Skeletal muscle tissue (tissue), 4 donors: ENCODE measurements around the gene PZP. TPM values are rescaled to one million over a fixed set of nuclear protein-coding genes. Genes with fewer than 3 reads are reported as not detected.

Experiments used
- H3K27ac ChIP-seq: one replicate; pipeline ENCODE4 v1.7.0; 2013; ENCODE audit warnings: mild to moderate bottlenecking, low read depth, low read length, inconsistent platforms
- H3K27me3 ChIP-seq, 3 donors: one replicate each; pipeline ENCODE4 v1.7.0; 2013; ENCODE audit warnings: low read length in 3 of 3; ENCODE audit not compliant: control insufficient read depth in 3 of 3, insufficient read depth in 3 of 3
- H3K36me3 ChIP-seq, 3 donors: one replicate each; pipeline ENCODE4 v1.7.0; 2013; ENCODE audit warnings: low read length in 3 of 3; ENCODE audit not compliant: control insufficient read depth in 3 of 3, insufficient read depth in 3 of 3
- H3K4me1 ChIP-seq, 3 donors: one replicate each; pipeline ENCODE4 v1.7.0; 2013; ENCODE audit warnings: low read length in 3 of 3, mild to moderate bottlenecking in 3 of 3; ENCODE audit not compliant: control insufficient read depth in 3 of 3, insufficient read depth in 3 of 3
- H3K4me3 ChIP-seq, 3 donors: one replicate each; pipeline ENCODE4 v1.7.0; 2013; ENCODE audit warnings: low read length in 3 of 3
- H3K9ac ChIP-seq, 3 donors: one replicate each; pipeline ENCODE4 v1.7.0; 2013; ENCODE audit warnings: low read length in 3 of 3, mild to moderate bottlenecking in 3 of 3, moderate library complexity in 2 of 3, low read depth in 1 of 3
- H3K9me3 ChIP-seq, 3 donors: one replicate each; pipeline ENCODE4 v1.7.0; 2013; ENCODE audit warnings: low read length in 3 of 3; ENCODE audit not compliant: control insufficient read depth in 3 of 3
- total RNA-seq: library from RNA; depleted of rRNA; stranded (reverse); fragments of >200 nt; gene quantifications from one replicate; pipeline ENCODE4 v1.2.3, GENCODE V29; 2014
- donor health status: Osteomylitis.

PZP gene
- total RNA-seq, 1 donor from 2014 or later: 1.0 TPM

DNA sequence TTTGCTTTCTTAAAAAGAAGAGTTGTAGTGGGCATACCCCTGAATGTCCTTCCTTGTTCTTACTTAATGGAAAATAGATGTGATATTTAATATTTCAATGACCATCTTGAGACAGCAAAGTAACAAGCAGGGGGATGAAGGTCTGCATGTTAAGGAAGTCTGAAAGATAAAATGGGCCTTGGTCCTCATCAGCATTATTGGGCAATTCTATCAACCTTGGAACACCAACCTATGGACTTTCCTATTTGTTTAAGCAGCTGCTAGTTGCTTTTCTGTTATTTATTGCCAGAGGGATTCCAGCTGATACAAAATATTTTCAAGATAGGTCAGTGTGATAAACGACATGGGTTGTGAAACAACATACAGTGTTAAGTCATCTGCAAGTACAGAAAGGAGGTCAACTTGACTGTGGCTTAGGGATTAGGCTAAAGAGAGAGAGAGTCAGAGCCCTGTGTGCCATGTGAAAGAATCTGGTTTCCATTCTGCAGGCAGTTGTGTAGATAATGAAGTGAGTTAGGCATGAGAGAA is 76.1 kb downstream of the PZP start:
- Histone ChIP-seq H3K27ac (no peak overlapping the region), H3K9ac (no peak overlapping the region), H3K27me3 (no peaks in the 10 kb centered on the region), H3K4me3 (no peak overlapping the region), H3K4me1 (no peaks in the 10 kb centered on the region), H3K9me3 (no peaks in the 10 kb centered on the region), H3K36me3 (no peaks in the 10 kb centered on the region)

DNA sequence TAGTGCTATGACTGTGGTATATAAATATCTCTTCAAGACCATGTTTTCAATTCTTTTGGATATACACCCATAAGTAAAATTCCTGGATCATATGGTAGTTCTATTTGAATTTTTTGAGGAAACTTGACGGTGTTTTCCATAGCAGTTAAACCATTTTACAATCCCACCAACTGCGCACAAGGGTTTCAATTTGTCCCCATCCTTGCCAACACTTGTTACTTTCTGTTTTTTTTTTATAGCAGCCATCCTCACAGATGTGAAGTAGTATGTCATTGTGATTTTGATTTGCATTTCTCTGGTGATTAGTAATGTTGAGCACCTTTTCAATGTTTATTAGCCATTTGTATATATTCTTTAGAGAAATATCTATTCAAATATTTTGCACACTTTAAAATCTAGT is 78.0 kb downstream of the PZP start:
- no peak overlapping the region for H3K27ac ChIP-seq
- H3K27me3 ChIP-seq: no peaks in the 10 kb centered on the region
- no peak overlapping the region for H3K9ac ChIP-seq
- no peaks in the 10 kb centered on the region for H3K36me3 ChIP-seq
- H3K4me3 ChIP-seq: no peak overlapping the region
- no peaks in the 10 kb centered on the region for H3K4me1 ChIP-seq
- no peaks in the 10 kb centered on the region for H3K9me3 ChIP-seq

DNA sequence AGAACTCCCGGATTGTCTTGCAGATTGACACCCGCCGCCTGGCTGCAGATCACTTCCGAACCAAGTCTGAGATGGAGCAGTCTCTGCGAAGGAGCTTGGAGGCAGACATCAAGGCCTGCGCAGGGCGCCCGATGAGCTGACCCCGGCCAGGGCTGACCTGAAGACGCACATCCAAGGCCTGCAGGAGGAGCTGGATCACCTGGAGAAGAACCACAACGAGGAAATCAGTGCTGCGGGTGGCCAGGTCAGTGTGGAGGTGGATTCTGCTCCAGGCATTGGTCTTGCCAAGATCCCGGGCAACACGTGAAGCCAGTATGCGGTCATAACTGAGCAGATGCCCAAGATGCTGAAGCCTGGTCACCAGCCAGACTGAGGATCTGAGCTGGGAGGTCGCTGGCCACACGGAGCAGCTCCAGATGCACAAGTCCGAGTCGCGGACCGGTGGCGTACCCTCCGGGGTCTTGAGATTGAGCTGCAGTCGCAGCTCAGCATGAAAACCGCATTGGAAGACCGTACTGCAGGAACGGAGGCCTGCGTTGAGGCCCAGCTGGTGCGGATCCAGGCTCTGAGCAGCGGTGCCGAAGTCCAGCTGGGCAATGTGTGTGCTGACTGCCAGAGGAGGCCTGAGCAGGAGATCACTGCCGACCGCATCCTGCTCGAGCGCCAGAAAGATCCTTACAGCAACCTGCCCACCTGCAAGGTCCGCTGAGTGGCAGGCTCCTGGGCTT is 80.1 kb downstream of the PZP start:
- Histone ChIP-seq H3K9me3 (no peaks in the 10 kb centered on the region), H3K4me1 (peaks cover 0 to 2% (median 0%) of the 10 kb centered on the region in 3 donors), H3K9ac (no peak overlapping the region), H3K27me3 (no peaks in the 10 kb centered on the region), H3K36me3 (no peaks in the 10 kb centered on the region), H3K4me3 (no peak overlapping the region), H3K27ac (no peak overlapping the region)

DNA sequence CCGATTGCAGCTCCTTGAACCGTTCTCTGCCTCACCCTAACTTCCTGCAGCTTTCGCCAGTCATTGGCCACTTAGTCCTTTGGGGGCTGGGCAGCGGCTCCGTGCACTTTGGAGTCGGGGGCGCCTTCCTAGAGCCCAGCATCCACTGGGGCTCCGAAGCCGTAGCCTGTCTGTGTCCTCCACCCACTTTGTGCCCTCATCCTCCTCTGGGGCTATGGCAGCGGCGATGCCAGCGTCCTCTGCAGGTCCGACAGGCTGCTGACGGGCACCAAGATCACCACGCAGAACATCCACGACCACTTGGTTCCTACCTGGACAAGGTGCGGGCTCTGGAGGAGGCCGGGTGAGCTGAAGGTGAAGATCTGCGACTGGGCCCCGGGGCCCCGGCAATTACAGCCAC is 80.7 kb downstream of the PZP start:
- Histone ChIP-seq H3K36me3 (no peaks in the 10 kb centered on the region), H3K27ac (no peak overlapping the region), H3K4me1 (peaks cover 0 to 2% (median 0%) of the 10 kb centered on the region in 3 donors), H3K9me3 (no peaks in the 10 kb centered on the region), H3K9ac (no peak overlapping the region), H3K4me3 (no peak overlapping the region), H3K27me3 (no peaks in the 10 kb centered on the region)

DNA sequence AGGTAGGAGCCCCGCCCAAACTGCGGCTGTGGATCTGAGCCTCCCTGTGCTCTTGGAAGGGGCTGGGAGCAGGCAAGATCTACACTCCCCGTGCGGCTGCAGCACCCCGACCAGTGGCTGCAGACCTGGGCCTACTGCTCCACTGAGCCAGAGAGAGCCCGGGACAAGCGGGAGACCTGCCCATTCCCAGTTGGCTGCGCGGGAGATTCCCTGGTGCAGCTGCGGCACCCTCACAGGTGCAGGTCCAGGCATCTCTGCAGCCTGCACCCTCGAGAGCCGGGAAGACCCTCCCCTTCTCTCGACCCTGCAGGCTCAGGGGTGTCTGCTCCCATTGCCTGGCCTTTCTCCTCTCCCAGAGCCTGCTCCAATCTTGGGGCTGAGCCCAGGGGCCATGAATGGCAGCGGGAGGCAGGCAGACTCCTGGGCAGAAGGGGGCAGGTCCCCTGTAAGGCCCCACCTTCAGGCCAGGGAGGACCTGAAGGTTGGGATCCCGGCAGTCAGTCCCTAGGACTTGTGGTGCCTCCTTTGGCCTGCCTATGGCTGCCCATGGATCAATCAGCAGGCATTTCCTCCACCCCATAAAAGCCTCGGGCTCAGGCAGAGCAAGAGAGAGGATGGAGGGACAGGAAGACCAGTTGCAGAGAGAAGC is 83.7 kb downstream of the PZP start:
- peaks cover 0 to 2% (median 0%) of the 10 kb centered on the region in 3 donors for H3K4me1 ChIP-seq
- no peaks in the 10 kb centered on the region for H3K27me3 ChIP-seq
- H3K9ac ChIP-seq: no peak overlapping the region
- H3K4me3 ChIP-seq: no peak overlapping the region
- no peaks in the 10 kb centered on the region for H3K36me3 ChIP-seq
- H3K27ac ChIP-seq: no peak overlapping the region
- no peaks in the 10 kb centered on the region for H3K9me3 ChIP-seq

DNA sequence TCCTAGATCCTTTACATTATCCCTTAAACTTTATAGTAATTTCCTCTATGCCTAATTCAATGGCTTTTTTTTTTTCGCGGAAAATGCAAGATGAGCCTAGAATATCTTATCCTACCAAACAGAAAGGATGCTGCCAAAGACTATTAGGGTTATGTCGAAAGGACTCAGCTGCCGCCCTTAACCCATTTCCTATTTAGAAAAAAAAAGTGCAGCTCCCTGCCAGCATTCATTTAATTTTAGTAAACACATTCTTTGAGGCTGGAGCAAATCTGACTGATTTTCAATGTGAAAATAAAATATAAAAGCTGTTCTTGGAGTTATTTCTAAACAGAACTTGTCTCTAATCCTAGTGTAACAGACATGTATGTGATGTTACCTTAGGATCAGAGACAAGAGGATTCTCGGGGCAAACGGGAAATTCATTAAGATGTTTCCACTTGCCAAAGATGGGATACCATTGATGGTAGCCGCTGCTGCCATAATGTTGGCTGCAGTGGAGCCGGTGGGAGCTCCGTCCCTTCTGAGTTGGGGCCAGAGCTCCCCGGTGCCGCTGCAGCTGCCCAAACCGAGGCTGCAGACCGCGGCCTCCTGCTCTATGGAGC is 84.3 kb downstream of the PZP start:
- Histone ChIP-seq H3K9ac (no peak overlapping the region), H3K27ac (peak overlapping the region; percentile 20), H3K27me3 (no peaks in the 10 kb centered on the region), H3K4me3 (peak overlapping the region in 1 of 3 donors; percentile 48), H3K9me3 (no peaks in the 10 kb centered on the region), H3K36me3 (no peaks in the 10 kb centered on the region), H3K4me1 (peaks cover under 1 to 2% (median 1%) of the 10 kb centered on the region in 3 donors)

DNA sequence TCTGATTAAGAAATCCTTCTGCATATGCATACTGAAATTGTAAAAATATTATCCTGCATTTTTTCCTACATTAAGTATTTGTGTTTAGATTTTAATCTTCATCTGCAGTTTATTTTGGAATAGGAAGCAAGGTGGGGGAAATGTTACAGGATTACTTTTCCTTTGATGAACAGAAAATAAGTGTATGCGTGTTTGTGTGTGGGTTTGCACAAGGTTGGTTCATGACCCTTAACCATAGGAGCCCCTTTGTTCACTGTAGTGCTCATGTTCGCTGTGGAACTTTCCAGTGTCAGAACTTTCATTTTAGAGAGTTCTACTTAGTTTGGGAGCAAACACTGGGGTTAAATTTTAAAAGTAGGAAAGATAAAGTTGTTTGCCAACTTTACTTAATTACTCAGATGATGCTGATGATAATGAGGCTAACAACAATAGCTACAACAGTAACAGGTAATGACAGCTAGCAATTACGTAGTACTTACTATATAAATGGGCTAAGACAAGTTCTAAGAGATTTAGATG is 86.0 kb downstream of the PZP start:
- peaks cover 5 to 15% (median 13%) of the 10 kb centered on the region in 3 donors for H3K4me1 ChIP-seq
- no peaks in the 10 kb centered on the region for H3K9me3 ChIP-seq
- no peak overlapping the region for H3K9ac ChIP-seq
- no peak overlapping the region for H3K27ac ChIP-seq
- no peaks in the 10 kb centered on the region for H3K27me3 ChIP-seq
- no peaks in the 10 kb centered on the region for H3K36me3 ChIP-seq
- no peak overlapping the region for H3K4me3 ChIP-seq

DNA sequence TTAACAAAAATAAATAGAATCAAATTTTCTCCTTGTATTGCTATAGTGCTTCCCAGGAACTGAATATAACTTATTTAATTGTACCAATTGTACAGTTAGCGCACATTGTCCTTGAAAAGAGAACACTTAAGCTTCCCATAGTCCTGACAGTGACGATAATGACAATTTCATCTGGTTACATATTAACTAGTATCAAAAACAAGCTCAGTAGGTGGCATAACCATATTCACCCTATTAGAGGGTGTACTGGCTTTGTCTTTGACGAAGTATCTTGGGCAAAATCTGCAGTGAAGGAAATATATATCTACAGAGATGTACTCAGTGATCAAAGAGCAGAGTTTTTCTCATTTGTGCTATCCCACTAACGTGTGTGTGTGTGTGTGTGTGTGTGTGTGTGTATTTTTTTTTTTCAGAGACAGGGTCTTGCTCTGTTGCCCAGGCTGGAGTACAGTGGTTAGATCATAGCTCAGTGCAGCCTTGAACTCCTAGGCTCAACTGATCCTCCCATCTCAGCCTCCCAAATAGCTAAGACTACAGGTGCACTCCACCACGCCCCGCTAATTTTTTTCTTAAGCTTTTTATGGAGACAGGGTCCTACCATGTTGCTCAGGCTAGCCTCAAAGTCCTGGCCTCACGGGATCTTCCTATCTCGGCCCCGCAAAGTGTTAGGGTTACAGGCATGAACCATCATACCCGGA is 87.6 kb downstream of the PZP start:
- peaks cover 9 to 26% (median 16%) of the 10 kb centered on the region in 3 donors for H3K4me1 ChIP-seq
- H3K4me3 ChIP-seq: no peak overlapping the region
- no peak overlapping the region for H3K9ac ChIP-seq
- H3K27me3 ChIP-seq: no peaks in the 10 kb centered on the region
- H3K36me3 ChIP-seq: no peaks in the 10 kb centered on the region
- no peak overlapping the region for H3K27ac ChIP-seq
- no peaks in the 10 kb centered on the region for H3K9me3 ChIP-seq

DNA sequence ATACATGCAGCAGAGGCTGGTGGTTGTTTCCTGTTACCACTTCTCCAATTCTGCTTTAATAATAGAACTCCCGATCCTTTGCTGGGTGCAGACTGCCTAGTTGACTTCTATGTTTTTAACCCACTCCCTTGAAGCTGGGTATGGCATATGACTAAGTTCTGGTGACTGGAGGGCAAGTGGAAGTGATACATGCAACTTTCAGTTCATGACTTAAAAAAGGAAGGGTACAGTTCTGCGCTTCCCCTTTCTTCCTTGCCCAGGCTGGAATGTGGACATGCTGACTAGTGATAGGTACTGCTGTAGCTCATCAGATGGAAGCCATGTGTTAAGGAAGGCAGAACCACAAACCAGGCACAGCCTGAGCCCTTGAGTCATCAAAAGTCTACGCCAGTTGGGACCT is 90.0 kb downstream of the PZP start:
- Histone ChIP-seq H3K4me3 (peak overlapping the region in 2 of 3 donors; percentile 21 to 38), H3K4me1 (peaks cover 7 to 26% (median 17%) of the 10 kb centered on the region in 3 donors), H3K27ac (peak overlapping the region; percentile 63), H3K36me3 (peaks cover 0 to 4% (median 2%) of the 10 kb centered on the region in 3 donors), H3K27me3 (no peaks in the 10 kb centered on the region), H3K9ac (peak overlapping the region in 1 of 3 donors; percentile 3), H3K9me3 (no peaks in the 10 kb centered on the region)
